ENCODE data around the gene RXRG. TPM values are rescaled to one million over a fixed set of nuclear protein-coding genes. Genes with fewer than 3 reads are reported as not detected.

The RXRG gene
- total RNA-seq, 4 donors from 2014 or later: 0.72 to 1.8 (median 1.3) TPM

DNA sequence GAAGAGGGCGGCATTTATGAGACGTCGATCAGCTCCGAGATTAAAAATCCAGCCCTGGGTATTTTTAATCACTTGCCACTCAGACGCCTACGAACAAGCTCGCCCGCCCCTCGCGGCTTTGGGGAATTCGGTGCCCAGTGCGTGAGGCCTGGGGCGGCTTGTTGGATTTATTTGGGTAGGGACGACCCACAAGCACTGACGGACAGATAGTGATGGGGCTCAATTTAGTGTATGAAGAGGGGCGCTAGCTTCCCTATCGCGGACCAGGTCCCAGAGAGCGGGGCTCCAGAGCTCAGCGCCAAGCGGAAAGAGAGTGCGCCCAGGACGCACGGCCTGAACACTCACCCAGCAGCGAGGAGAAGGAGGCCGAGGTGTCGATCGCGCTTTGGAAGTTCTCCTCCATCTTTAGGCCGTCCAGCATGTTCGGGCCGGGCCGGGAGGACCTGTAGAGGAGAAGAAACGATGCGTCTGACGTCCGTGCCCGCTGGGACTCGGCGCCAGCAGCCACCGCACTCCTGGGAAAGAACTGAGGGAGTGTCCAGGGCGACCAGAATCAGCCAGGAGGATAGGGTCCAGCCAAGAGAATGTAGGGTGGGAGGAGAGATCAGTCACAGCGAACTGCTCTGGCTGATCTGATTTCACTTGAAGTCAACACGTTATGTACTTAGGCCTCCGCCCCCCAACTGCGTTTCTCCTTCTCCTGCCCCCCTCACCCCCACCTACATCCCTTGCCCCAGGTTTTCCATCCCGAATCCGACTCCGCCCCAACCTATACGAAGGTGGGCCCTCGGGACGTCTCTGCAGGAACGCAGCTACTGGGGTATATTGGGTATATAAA is 89.6 kb downstream of the RXRG start:
- Histone ChIP-seq H3K36me3 (no peaks in the 10 kb centered on the region), H3K27ac (no peak overlapping the region), H3K4me3 (peak overlapping the region; percentile 48), H3K4me1 (peaks cover 45% of the 10 kb centered on the region), H3K9me3 (no peaks in the 10 kb centered on the region), H3K27me3 (peaks cover 86% of the 10 kb centered on the region)
- no peak for DNase-seq (ENCODE audit: low spot score in 2 of 2)
- TF ChIP-seq, protein P1, sequence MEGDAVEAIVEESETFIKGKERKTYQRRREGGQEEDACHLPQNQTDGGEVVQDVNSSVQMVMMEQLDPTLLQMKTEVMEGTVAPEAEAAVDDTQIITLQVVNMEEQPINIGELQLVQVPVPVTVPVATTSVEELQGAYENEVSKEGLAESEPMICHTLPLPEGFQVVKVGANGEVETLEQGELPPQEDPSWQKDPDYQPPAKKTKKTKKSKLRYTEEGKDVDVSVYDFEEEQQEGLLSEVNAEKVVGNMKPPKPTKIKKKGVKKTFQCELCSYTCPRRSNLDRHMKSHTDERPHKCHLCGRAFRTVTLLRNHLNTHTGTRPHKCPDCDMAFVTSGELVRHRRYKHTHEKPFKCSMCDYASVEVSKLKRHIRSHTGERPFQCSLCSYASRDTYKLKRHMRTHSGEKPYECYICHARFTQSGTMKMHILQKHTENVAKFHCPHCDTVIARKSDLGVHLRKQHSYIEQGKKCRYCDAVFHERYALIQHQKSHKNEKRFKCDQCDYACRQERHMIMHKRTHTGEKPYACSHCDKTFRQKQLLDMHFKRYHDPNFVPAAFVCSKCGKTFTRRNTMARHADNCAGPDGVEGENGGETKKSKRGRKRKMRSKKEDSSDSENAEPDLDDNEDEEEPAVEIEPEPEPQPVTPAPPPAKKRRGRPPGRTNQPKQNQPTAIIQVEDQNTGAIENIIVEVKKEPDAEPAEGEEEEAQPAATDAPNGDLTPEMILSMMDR (IDR thresholded peaks at IDR 0.05): no peak
- no peak for TF ChIP-seq POLR2AphosphoS5 (IDR thresholded peaks at IDR 0.05)
- TF ChIP-seq POLR2A (IDR thresholded peaks at IDR 0.05): no peak
- no peak for TF ChIP-seq EP300 (IDR thresholded peaks at IDR 0.05)
- WGBS: 7% methylated on average over 35 of the region's 53 CpGs

DNA sequence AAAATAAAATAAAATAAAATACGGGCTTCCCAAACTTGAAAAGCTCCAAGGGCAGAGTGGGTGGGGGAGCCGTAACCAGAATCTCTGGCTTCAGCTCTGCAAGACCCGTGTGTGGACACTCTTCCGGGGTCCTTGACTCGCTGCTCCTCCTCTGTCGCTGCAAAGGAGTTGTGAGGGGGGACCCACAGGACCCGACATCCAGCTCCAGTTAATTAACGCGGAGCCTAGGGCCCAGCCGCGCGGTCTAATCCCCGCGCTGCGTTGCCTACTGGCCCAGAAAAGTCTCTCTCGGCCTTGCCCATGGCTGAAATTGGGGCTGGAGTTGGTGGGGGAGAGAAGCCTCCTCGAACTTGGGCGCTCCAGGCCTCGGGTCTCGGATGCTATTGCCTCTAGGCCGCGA is 90.2 kb downstream of the RXRG start:
- 30% methylated on average over 6 of the region's 22 CpGs for WGBS
- peaks cover 90% of the 10 kb centered on the region for H3K27me3 ChIP-seq
- H3K4me3 ChIP-seq: no peak overlapping the region
- no peaks in the 10 kb centered on the region for H3K9me3 ChIP-seq
- TF ChIP-seq, protein P1 (IDR thresholded peaks at IDR 0.05): no peak
- no peak for TF ChIP-seq POLR2AphosphoS5 (IDR thresholded peaks at IDR 0.05)
- TF ChIP-seq POLR2A (IDR thresholded peaks at IDR 0.05): no peak
- no peak for TF ChIP-seq EP300 (IDR thresholded peaks at IDR 0.05)
- no peaks in the 10 kb centered on the region for H3K36me3 ChIP-seq
- peaks cover 45% of the 10 kb centered on the region for H3K4me1 ChIP-seq
- H3K27ac ChIP-seq: no peak overlapping the region
- no peak for DNase-seq (ENCODE audit: low spot score in 2 of 2)

DNA sequence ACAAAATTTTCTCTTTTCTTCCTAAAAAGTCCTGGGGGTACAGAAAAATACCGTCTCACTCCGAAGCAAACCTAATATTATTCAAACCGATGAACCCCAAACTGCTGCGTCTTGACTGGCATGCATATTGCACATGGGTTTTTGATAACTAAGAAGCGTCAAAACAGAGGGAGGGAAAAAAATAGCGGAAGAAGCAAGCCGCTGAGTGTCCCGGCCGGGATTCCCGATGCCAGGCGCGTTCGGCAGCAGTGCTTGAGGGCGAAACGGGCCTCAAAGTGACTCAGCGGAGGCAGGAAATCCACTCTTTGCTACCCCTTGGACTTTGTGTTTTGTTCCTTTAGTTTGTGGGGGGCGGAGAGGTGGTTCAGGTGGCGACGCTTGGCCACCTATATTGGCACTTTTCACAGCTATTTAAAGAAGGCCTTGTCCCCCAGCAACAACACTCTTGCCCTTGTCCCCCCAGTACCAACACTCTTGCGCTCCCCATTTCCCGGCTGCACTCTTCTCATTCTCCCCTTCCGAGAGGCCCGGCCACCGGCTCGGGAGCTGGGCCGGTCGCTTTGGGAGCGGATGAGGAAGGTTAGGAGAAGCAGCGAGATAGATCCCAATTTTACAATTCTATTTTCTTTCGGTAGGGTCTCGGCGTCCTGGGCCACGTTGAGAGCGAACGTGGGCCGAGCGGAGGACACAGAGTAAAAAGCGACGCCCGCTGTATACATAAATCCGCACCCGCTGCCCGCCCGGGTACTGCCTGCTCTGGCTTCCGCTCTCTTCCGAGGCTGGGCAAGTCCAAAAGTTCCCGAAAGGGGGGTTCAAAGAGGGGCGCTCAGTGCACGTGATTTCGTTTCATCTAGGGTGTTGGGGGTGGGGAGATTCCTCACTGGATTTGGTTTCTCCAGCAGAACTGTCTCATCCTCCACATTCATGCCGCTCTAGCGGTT is 90.9 kb downstream of the RXRG start:
- WGBS: 20% methylated on average over 52 of the region's 52 CpGs
- DNase-seq (ENCODE audit: low spot score in 2 of 2): no peak
- H3K9me3 ChIP-seq: no peaks in the 10 kb centered on the region
- H3K27ac ChIP-seq: no peak overlapping the region
- no peaks in the 10 kb centered on the region for H3K36me3 ChIP-seq
- TF ChIP-seq, protein P1 (IDR thresholded peaks at IDR 0.05): no peak
- TF ChIP-seq EP300 (IDR thresholded peaks at IDR 0.05) (no peak), POLR2AphosphoS5 (IDR thresholded peaks at IDR 0.05) (no peak), POLR2A (IDR thresholded peaks at IDR 0.05) (no peak)
- H3K4me1 ChIP-seq: peaks cover 45% of the 10 kb centered on the region
- H3K27me3 ChIP-seq: peaks cover 97% of the 10 kb centered on the region
- peak overlapping the region; percentile 21 for H3K4me3 ChIP-seq

DNA sequence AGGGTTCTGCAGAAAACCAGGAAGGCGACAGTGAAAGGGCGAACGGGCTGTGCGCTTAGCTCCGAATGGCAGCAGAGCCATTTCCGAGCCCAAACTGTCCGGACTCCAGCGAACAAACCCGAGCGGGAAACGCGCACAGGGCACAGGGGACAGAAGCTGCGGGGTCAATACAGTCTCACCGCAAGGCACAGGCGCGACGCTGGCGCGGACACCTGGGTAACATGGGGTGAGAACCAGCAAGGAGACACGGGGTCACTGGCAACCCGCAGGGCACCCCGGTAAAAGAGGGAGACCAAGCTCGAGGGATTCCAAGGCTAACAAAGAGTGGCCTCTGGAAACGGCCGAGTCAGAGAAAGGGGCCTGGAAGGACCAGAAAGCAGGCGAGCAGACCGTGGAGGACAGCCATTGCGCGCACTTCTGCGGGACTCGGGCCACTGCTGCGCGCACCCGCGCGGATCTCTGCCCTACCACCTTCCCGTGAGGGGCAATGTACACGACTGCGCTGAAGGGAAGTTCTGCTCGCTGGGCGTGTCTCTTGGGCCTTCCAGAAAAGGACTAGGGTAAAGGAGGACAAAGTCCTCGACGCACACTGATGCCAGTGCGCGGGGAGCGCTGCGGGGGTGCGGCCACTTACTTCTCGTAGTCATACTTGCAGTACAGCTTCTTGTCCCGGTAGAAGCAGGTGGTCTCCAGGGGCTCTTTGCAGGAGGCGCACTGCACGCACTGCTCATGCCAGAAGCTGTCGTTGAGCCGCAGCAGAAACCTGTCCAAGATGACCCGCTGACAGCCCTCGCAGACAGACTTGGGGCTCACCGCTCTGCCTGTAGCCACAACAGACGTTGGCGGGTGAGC is 92.3 kb downstream of the RXRG start:
- TF ChIP-seq POLR2AphosphoS5 (IDR thresholded peaks at IDR 0.05): no peak
- TF ChIP-seq, protein P1 (IDR thresholded peaks at IDR 0.05): no peak
- TF ChIP-seq EP300 (IDR thresholded peaks at IDR 0.05): no peak
- no peak for TF ChIP-seq POLR2A (IDR thresholded peaks at IDR 0.05)
- Histone ChIP-seq H3K9me3 (no peaks in the 10 kb centered on the region), H3K4me3 (peak overlapping the region; percentile 8), H3K4me1 (peaks cover 45% of the 10 kb centered on the region), H3K36me3 (no peaks in the 10 kb centered on the region), H3K27ac (no peak overlapping the region), H3K27me3 (peaks cover 98% of the 10 kb centered on the region)
- 23% methylated on average over 46 of the region's 59 CpGs for WGBS
- DNase-seq (ENCODE audit: low spot score in 2 of 2): no peak

Data from suprapubic skin (tissue), 4 donors.